Muscle layer of duodenum (tissue), 2 donors: Measurements from ENCODE around the gene ZFHX3.

Source experiments
- H3K27ac ChIP-seq: one replicate; pipeline ENCODE4 v1.7.0; 2013; ENCODE audit warnings: mild to moderate bottlenecking, low read length
- H3K27me3 ChIP-seq: one replicate; pipeline ENCODE4 v1.7.0; 2013; ENCODE audit warnings: low read depth, mild to moderate bottlenecking, control low read depth, low read length
- H3K36me3 ChIP-seq, 2 donors: one replicate each; pipeline ENCODE4 v1.7.0; 2013; ENCODE audit warnings: low read length in 2 of 2, control low read depth in 1 of 2, mild to moderate bottlenecking in 1 of 2; ENCODE audit not compliant: insufficient read depth in 2 of 2, control insufficient read depth in 1 of 2
- H3K4me1 ChIP-seq, 2 donors: one replicate each; pipeline ENCODE4 v1.7.0; 2013; ENCODE audit warnings: low read length in 2 of 2, mild to moderate bottlenecking in 2 of 2, control low read depth in 1 of 2, moderate library complexity in 1 of 2; ENCODE audit not compliant: insufficient read depth in 2 of 2, control insufficient read depth in 1 of 2
- H3K4me3 ChIP-seq, 2 donors: one replicate each; pipeline ENCODE4 v1.7.0; 2013; ENCODE audit warnings: low read length in 2 of 2, low read depth in 1 of 2, mild to moderate bottlenecking in 1 of 2
- H3K9me3 ChIP-seq, 2 donors: one replicate each; pipeline ENCODE4 v1.7.0; 2013; ENCODE audit warnings: low read length in 2 of 2, control low read depth in 1 of 2, mild to moderate bottlenecking in 1 of 2; ENCODE audit not compliant: control insufficient read depth in 1 of 2
- donor health status: healthy.

Gene ZFHX3

GRCh38 chr16:72825912-72826621 is 221.9 kb downstream of the ZFHX3 start:
- Histone ChIP-seq H3K27ac (no peak overlapping the region), H3K4me3 (no peak overlapping the region)

GRCh38 chr16:72824761-72825160 is 223.2 kb downstream of the ZFHX3 start:
- Histone ChIP-seq H3K9me3 (no peaks in the 10 kb centered on the region), H3K27me3 (no peaks in the 10 kb centered on the region), H3K4me3 (no peak overlapping the region), H3K36me3 (peaks cover 3 to 4% of the 10 kb centered on the region in 2 donors), H3K4me1 (peaks cover 0 to 3% of the 10 kb centered on the region in 2 donors), H3K27ac (no peak overlapping the region)

More at GRCh38 chr16:72825912-72826621, 221.9 kb downstream of the ZFHX3 start:
- Histone ChIP-seq H3K27me3 (no peaks in the 10 kb centered on the region), H3K4me1 (peaks cover 0 to 3% of the 10 kb centered on the region in 2 donors), H3K36me3 (peaks cover 3 to 4% of the 10 kb centered on the region in 2 donors), H3K9me3 (no peaks in the 10 kb centered on the region)

DNA sequence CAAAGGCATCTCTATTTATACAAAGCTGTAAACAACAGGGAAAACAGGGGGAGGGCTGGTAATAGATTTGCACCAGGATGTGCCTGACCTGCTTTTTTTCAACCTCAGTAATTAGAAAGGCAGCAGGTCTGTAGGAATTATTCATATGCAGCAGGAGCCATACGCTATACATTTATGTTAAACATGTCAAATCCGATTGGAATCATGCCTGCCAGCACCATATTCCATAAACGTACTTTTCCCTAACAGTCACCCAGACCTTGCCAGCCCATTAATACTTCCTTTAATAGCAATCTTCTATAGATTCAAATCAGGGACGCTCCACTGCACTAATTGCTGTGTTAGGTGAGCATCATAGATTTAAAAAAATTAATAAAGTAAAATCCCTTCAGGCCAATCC is 223.9 kb downstream of the ZFHX3 start:
- Histone ChIP-seq H3K27ac (no peak overlapping the region), H3K9me3 (no peaks in the 10 kb centered on the region)

DNA sequence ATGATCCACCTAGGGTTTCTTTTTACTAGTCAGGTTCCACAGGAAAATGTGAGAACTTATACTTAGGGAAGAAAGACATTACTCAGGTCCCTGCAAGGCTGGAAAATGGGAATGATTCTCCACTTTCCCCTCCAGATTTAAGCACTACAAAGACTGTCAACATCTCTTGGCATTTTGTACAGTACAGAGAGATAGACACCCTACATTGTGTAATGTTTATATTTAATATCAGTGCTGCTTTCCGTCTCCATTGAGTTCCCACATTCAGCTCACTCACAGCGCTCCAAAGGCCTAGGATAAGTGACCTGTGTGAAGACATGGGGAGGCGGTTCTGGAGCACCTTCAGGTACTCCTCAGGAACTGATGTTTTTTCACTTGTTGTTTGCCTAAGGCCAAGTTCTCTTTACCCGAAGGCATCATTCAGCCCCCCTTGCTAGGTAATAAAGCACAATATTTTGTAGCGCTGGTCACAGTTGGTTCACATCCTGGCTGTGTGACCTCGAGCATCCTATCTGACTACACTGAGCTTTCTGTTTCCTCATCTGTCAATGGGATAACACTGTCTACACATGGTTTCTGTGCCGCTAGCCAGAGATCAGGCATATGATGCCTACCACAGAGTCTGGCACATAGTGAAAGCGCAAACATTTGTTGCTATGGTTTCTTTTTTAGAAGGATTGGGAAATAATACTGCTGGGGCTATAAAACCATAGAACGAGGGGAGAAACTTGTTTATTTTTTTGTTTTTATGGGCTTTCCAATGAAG is 226.6 kb downstream of the ZFHX3 start:
- no peaks in the 10 kb centered on the region for H3K9me3 ChIP-seq
- H3K27ac ChIP-seq = no peak overlapping the region
- no peaks in the 10 kb centered on the region for H3K4me1 ChIP-seq

More for the DNA sequence above, 223.9 kb downstream of the ZFHX3 start:
- no peak overlapping the region for H3K4me3 ChIP-seq
- no peaks in the 10 kb centered on the region for H3K27me3 ChIP-seq
- H3K4me1 ChIP-seq = peaks cover 0 to 3% of the 10 kb centered on the region in 2 donors
- H3K36me3 ChIP-seq = peaks cover 0 to 3% of the 10 kb centered on the region in 2 donors

GRCh38 chr16:72819345-72819744 is 228.6 kb downstream of the ZFHX3 start:
- H3K27ac ChIP-seq = no peak overlapping the region

More for the DNA sequence above, 226.6 kb downstream of the ZFHX3 start:
- no peaks in the 10 kb centered on the region for H3K36me3 ChIP-seq
- no peaks in the 10 kb centered on the region for H3K27me3 ChIP-seq
- H3K4me3 ChIP-seq = no peak overlapping the region

GRCh38 chr16:72818236-72818845 is 229.6 kb downstream of the ZFHX3 start:
- Histone ChIP-seq H3K4me1 (no peaks in the 10 kb centered on the region), H3K4me3 (no peak overlapping the region), H3K27ac (no peak overlapping the region), H3K36me3 (no peaks in the 10 kb centered on the region), H3K9me3 (no peaks in the 10 kb centered on the region), H3K27me3 (no peaks in the 10 kb centered on the region)

More at GRCh38 chr16:72819345-72819744, 228.6 kb downstream of the ZFHX3 start:
- Histone ChIP-seq H3K36me3 (no peaks in the 10 kb centered on the region), H3K27me3 (no peaks in the 10 kb centered on the region), H3K9me3 (no peaks in the 10 kb centered on the region), H3K4me1 (no peaks in the 10 kb centered on the region), H3K4me3 (no peak overlapping the region)

- Histone ChIP-seq H3K4me1 (peaks cover 0 to 2% of the 10 kb centered on the region in 2 donors), H3K4me3 (no peak overlapping the region), H3K27me3 (no peaks in the 10 kb centered on the region), H3K27ac (no peak overlapping the region), H3K9me3 (no peaks in the 10 kb centered on the region), H3K36me3 (peaks cover 0 to 8% of the 10 kb centered on the region in 2 donors)
These were observed 232.3 kb downstream of the ZFHX3 start for GRCh38 chr16:72815348-72816318.

DNA sequence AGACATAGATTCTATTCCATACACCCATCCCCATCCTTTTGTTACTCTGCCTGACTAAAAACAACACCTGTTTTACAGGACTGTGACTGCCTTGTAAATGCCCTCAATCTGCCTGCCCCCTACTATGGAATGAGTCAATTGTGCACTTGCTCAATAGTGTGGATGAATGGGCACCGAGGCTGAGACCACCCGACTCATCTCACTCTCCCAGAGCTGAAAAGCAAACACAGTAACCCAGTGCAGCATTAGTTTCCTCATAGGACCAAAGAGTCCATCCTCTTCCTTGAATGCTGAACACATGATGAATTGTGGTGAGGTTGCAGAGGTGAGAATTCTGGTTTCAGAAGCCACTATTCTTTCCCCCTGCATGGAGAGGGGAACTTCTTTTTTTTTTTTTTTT is 233.7 kb downstream of the ZFHX3 start:
- Histone ChIP-seq H3K4me3 (no peak overlapping the region), H3K4me1 (peaks cover 0 to 2% of the 10 kb centered on the region in 2 donors), H3K27me3 (no peaks in the 10 kb centered on the region), H3K36me3 (peaks cover 0 to 8% of the 10 kb centered on the region in 2 donors), H3K9me3 (no peaks in the 10 kb centered on the region), H3K27ac (no peak overlapping the region)

DNA sequence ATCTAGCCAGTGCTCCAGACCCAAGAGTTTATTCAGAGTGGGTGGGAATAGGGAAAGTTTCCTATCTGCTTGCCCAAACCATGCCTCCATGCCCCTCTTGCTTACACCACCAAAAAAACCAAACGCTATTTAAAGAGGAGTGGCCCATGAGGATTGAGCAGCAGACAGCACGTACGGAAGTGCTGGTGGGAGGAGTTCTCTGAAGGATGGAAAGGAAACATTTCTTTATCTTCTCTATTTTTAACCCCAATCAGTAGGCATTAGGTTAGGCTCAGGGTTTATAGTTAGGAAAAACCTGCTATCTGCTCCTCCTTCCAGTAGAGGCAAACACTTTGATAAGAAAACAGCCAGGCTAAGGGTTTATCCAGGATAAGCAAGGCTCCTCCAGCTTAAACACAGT is 235.3 kb downstream of the ZFHX3 start:
- Histone ChIP-seq H3K27ac (no peak overlapping the region), H3K4me1 (peaks cover 0 to 2% of the 10 kb centered on the region in 2 donors), H3K27me3 (no peaks in the 10 kb centered on the region), H3K9me3 (no peaks in the 10 kb centered on the region), H3K4me3 (no peak overlapping the region), H3K36me3 (peaks cover 0 to 8% of the 10 kb centered on the region in 2 donors)

DNA sequence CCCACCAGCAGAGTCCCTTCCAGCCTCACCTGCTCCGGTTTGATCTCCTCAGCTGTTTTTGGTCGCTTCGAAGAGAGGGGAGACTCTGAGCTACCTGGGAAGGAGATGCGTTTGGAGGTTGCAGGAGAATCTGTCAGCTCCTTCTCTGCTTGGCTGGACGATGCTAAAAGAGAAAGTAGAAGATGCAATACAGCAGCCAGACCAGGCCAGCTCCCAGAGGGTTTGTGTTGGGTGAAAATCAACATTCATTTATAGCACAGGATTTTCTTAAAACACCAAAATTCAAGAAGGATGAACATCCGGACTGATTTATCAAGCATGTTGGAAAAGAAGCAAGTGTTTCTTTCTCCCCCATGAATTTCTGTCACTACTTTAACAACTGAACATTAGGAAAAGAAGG is 236.1 kb downstream of the ZFHX3 start:
- no peaks in the 10 kb centered on the region for H3K27me3 ChIP-seq
- H3K36me3 ChIP-seq = peaks cover 0 to 8% of the 10 kb centered on the region in 2 donors
- no peak overlapping the region for H3K4me3 ChIP-seq
- H3K4me1 ChIP-seq = peaks cover 0 to 2% of the 10 kb centered on the region in 2 donors
- no peaks in the 10 kb centered on the region for H3K9me3 ChIP-seq
- H3K27ac ChIP-seq = no peak overlapping the region
